HEK293 (cell line): Measurements from ENCODE around the gene PROSER3.
A peak's percentile ranks its signal among the peaks of the same experiment; 100 is the strongest.

Source experiments
- CTCF ChIA-PET: fragments of 350-600 bp; formaldehyde crosslinking; extraction: SDS; loops from one replicate; lab custom pipeline; 2021; ENCODE audit warnings: antibody characterized with exemption; lab: Yijun Ruan, JAX
- POLR2A ChIA-PET: fragments of 300-600 bp; formaldehyde crosslinking; extraction: SDS; loops from one replicate; lab custom pipeline; 2020; ENCODE audit warnings: antibody characterized with exemption, inconsistent platforms; lab: Yijun Ruan, JAX
- H3K27ac ChIP-seq: fragments of 200-500 bp; sonication (Bioruptor generic); 2 replicates; pipeline ENCODE4 v1.5.1; 2014; ENCODE audit warnings: low read depth, low read length, control low read depth, inconsistent platforms; ENCODE audit errors: extremely low read depth
- H3K36me3 ChIP-seq, 2 experiments: fragments of 200-500 bp in 1 of 2; sonication (Bioruptor generic) in 1 of 2; 1 replicate in 1 of 2; 2 replicates in 1 of 2; pipeline ENCODE4 v1.5.1; 2014 to 2017; ENCODE audit warnings: inconsistent platforms in 2 of 2, low read length in 2 of 2; ENCODE audit not compliant: control insufficient read depth in 2 of 2, insufficient read depth in 1 of 2
- H3K4me1 ChIP-seq: fragments of 200-500 bp; sonication (Bioruptor generic); 2 replicates; pipeline ENCODE4 v1.5.1; 2014; ENCODE audit warnings: mild to moderate bottlenecking, low read length, inconsistent platforms; ENCODE audit not compliant: control insufficient read depth, insufficient read depth
- H3K4me3 ChIP-seq: 2 replicates; pipeline ENCODE4 v1.5.1; 2011; ENCODE audit warnings: low read depth, mild to moderate bottlenecking, control low read depth, low read length, moderate library complexity
- H3K9me3 ChIP-seq: fragments of 200-500 bp; sonication (Bioruptor generic); 2 replicates; pipeline ENCODE4 v1.5.1; 2014; ENCODE audit warnings: low read depth, low read length, inconsistent platforms; ENCODE audit not compliant: control insufficient read depth, insufficient read depth
- GLIS2 ChIP-seq: fragments of 450-650 bp; formaldehyde crosslinking; IDR thresholded peaks from 2 replicates; pipeline ENCODE4 v1.5.1; 2016; ENCODE audit warnings: missing biosample characterization, missing genetic modification characterization
- KLF1 ChIP-seq: fragments of 450-650 bp; formaldehyde crosslinking; IDR thresholded peaks from 2 replicates; pipeline ENCODE4 v1.5.1; 2016; ENCODE audit warnings: missing biosample characterization, missing genetic modification characterization
- KLF17 ChIP-seq: fragments of 450-650 bp; formaldehyde crosslinking; IDR thresholded peaks from 2 replicates; pipeline ENCODE4 v1.5.1; 2016; ENCODE audit warnings: missing biosample characterization, missing genetic modification characterization
- TRIM28 ChIP-seq: IDR thresholded peaks from 2 replicates; pipeline ENCODE4 v1.6.1; 2011; ENCODE audit warnings: low read length, control low read depth, borderline replicate concordance
- ZBTB48 ChIP-seq: fragments of 450-650 bp; formaldehyde crosslinking; IDR thresholded peaks from 2 replicates; pipeline ENCODE4 v1.5.1; 2016; ENCODE audit warnings: missing biosample characterization, missing genetic modification characterization
- ZNF146 ChIP-seq: fragments of 450-650 bp; formaldehyde crosslinking; IDR thresholded peaks from 2 replicates; pipeline ENCODE4 v1.5.1; 2016; ENCODE audit warnings: missing biosample characterization, missing genetic modification characterization
- ZNF19 ChIP-seq: fragments of 450-650 bp; formaldehyde crosslinking; IDR thresholded peaks from 2 replicates; pipeline ENCODE4; 2016; ENCODE audit warnings: missing biosample characterization, missing genetic modification characterization, low read depth
- ZNF202 ChIP-seq: fragments of 450-650 bp; formaldehyde crosslinking; IDR thresholded peaks from 2 replicates; pipeline ENCODE4 v1.5.1; 2016; ENCODE audit warnings: missing biosample characterization, missing genetic modification characterization, borderline replicate concordance
- ZNF221 ChIP-seq: fragments of 450-650 bp; formaldehyde crosslinking; IDR thresholded peaks from 2 replicates; pipeline ENCODE4 v1.5.1; 2017; ENCODE audit warnings: missing biosample characterization, missing genetic modification characterization, borderline replicate concordance
- ZNF350 ChIP-seq: fragments of 450-650 bp; formaldehyde crosslinking; IDR thresholded peaks from 2 replicates; pipeline ENCODE4 v1.5.0; 2017; ENCODE audit warnings: missing biosample characterization, mild to moderate bottlenecking, missing genetic modification characterization
- ZNF394 ChIP-seq: fragments of 450-650 bp; formaldehyde crosslinking; IDR thresholded peaks from 2 replicates; pipeline ENCODE4 v1.5.1; 2016; ENCODE audit warnings: missing biosample characterization, missing genetic modification characterization, mild to moderate bottlenecking, moderate library complexity, borderline replicate concordance
- ZNF426 ChIP-seq: fragments of 450-650 bp; formaldehyde crosslinking; IDR thresholded peaks from 2 replicates; pipeline ENCODE4 v1.5.1; 2017; ENCODE audit warnings: missing biosample characterization, missing genetic modification characterization, mild to moderate bottlenecking, inconsistent platforms, moderate library complexity
- ZNF670 ChIP-seq: fragments of 450-650 bp; formaldehyde crosslinking; IDR thresholded peaks from 2 replicates; pipeline ENCODE4 v1.5.1; 2016; ENCODE audit warnings: missing biosample characterization, missing genetic modification characterization, low read depth
- ZSCAN30 ChIP-seq: fragments of 450-650 bp; IDR thresholded peaks from 2 replicates; pipeline ENCODE4 v1.5.1; 2018; ENCODE audit warnings: missing biosample characterization, mild to moderate bottlenecking, missing genetic modification characterization, moderate library complexity
- TF ChIP-seq, protein P1 (sequence below): fragments of 450-650 bp; formaldehyde crosslinking; optimal IDR thresholded peaks from 2 replicates; pipeline ENCODE3; 2016; ENCODE audit warnings: missing biosample characterization, mild to moderate bottlenecking, missing genetic modification characterization

Gene PROSER3

GRCh38 chr19:35721374-35721773 is 36.6 kb upstream of the PROSER3 start (continued):
- no peak for TF ChIP-seq ZNF221 (tag by site-specific recombination)
- TF ChIP-seq ZNF670 (tag by site-specific recombination): no peak
- TF ChIP-seq TRIM28: no peak
- no peak for TF ChIP-seq ZNF350 (tag by site-specific recombination)
- no peak for TF ChIP-seq ZNF202 (tag by site-specific recombination)
- no peak for TF ChIP-seq KLF17 (tag by site-specific recombination)
- TF ChIP-seq ZBTB48 (tag by site-specific recombination): no peak
- no peak for TF ChIP-seq GLIS2 (tag by site-specific recombination)
- TF ChIP-seq, all 188 proteins: peak for 0

DNA sequence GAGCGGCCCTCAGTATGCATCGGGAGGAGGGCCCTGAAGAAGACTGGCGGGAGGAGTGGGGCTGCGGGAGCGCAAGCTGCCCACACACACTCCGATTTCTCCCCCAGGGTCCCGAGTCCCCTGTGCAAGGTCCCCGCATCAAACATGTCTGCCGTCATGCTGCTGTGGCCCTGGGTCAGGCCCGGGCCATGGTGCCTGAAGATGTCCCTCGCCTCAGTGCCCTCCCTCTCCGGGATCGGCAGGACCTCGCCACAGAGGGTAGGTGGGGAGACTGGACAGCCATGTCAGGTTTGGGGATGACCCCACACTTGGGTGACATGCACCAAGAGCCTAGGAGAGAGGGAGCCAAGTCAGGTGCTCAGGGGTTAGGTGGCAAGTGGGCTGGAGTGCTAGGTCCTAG is 35.5 kb upstream of the PROSER3 start:
- peaks cover 9% of the 10 kb centered on the region for H3K4me1 ChIP-seq
- no peak overlapping the region for H3K27ac ChIP-seq
- CTCF ChIA-PET: interaction anchor here (0.9 kb wide), 1 partner anchor 15 kb away, joined by 3 read pairs; no protein-coding TSS in a partner anchor
- no peaks in the 10 kb centered on the region for H3K9me3 ChIP-seq
- TF ChIP-seq, protein P1, sequence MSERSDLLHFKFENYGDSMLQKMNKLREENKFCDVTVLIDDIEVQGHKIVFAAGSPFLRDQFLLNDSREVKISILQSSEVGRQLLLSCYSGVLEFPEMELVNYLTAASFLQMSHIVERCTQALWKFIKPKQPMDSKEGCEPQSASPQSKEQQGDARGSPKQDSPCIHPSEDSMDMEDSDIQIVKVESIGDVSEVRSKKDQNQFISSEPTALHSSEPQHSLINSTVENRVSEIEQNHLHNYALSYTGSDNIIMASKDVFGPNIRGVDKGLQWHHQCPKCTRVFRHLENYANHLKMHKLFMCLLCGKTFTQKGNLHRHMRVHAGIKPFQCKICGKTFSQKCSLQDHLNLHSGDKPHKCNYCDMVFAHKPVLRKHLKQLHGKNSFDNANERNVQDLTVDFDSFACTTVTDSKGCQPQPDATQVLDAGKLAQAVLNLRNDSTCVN: no peak
- no peak for TF ChIP-seq ZNF146 (tag by site-specific recombination)
- no peak for TF ChIP-seq ZNF426 (tag by site-specific recombination)
- TF ChIP-seq KLF1 (tag by site-specific recombination): no peak
- TF ChIP-seq, all 188 proteins: peak for 0
- H3K4me3 ChIP-seq: no peak overlapping the region
- peaks cover 80 to 81% of the 10 kb centered on the region in 2 experiments for H3K36me3 ChIP-seq
- POLR2A ChIA-PET: interaction anchor here (0.7 to 13.6 kb wide), 3 partner anchors 15 to 1045 kb away, joined by 3 to 204 read pairs (median 4); partner anchors contain the start of gene ZNF302

GRCh38 chr19:35722897-35723296 is 35.1 kb upstream of the PROSER3 start:
- H3K9me3 ChIP-seq: no peaks in the 10 kb centered on the region
- ChIA-PET POLR2A (interaction anchor here (1.0 to 13.6 kb wide), 3 partner anchors 15 to 78 kb away, joined by 3 to 204 read pairs (median 9); partner anchors contain the start of genes PSENEN and U2AF1L4), CTCF (interaction anchor here (0.9 kb wide), 1 partner anchor 15 kb away, joined by 3 read pairs; no protein-coding TSS in a partner anchor)
- peaks cover 84 to 85% of the 10 kb centered on the region in 2 experiments for H3K36me3 ChIP-seq
- peaks cover 9% of the 10 kb centered on the region for H3K4me1 ChIP-seq
- no peak overlapping the region for H3K27ac ChIP-seq
- TF ChIP-seq ZNF394 (tag by site-specific recombination) (peak; percentile 29; the same call in 1 of the 2 replicates), ZNF19 (no peak)
- no peak overlapping the region for H3K4me3 ChIP-seq

DNA sequence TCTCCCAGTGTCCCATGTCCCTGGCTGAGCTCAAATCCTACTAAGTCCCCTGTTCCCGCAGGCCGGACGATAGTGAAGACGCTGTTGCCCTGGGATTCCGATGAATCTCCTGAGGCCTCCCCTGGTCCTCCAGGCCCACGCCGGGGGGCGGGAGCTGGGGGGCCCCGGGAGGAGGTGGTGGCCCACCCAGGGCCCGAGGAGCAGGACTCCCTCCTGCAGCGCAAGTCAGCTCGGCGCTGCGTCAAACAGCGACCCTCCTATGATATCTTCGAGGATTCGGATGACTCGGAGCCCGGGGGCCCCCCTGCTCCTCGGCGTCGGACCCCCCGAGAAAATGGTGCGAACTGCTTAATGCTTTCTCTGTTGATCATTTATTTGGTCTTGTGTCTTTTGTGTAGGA is 34.3 kb upstream of the PROSER3 start:
- Histone ChIP-seq H3K27ac (no peak overlapping the region), H3K4me1 (peaks cover 9% of the 10 kb centered on the region), H3K9me3 (no peaks in the 10 kb centered on the region), H3K36me3 (peaks cover 92 to 93% of the 10 kb centered on the region in 2 experiments), H3K4me3 (no peak overlapping the region)
- CTCF ChIA-PET: interaction anchor here (0.6 kb wide), 1 partner anchor 17 kb away, joined by 3 read pairs; no protein-coding TSS in a partner anchor
- POLR2A ChIA-PET: interaction anchor here (1.0 to 13.6 kb wide), 3 partner anchors 14 to 79 kb away, joined by 3 to 204 read pairs (median 9); partner anchors contain the start of genes PSENEN and U2AF1L4
- TF ChIP-seq ZSCAN30 (tag by site-specific recombination): no peak
- TF ChIP-seq GLIS2 (tag by site-specific recombination): peak; percentile 64
